ENCODE data around the gene FAM210A.

DNA sequence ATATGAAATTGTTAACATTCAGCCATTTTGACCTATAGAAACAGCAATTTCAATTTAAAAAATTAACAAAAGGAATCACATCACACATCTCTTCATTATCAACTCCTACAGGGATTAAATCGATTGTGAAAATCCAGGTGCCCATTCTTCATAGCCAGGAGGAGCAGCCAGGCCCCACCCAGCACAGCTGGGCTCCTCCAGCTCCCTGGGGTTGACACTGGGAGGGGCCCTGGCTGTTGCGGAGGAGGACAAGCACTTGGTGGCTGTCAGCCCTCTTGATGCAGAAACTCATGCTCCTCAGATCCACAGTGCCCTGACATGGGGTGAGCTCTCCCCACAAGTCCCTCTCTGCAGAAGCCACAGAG, 99.8 kb downstream of the FAM210A start:
- TF ChIP-seq GATA3 (IDR thresholded peaks at IDR 0.05; ENCODE audit: low read depth, low read length) (no peak), GATA2 (IDR thresholded peaks at IDR 0.05; ENCODE audit: low read depth, low read length) (no peak)

All from SH-SY5Y (cell line).